Ovary (tissue), 9 donors: ENCODE measurements around the gene PCBP4. TPM values are rescaled to one million over a fixed set of nuclear protein-coding genes. Genes with fewer than 3 reads are reported as not detected.

Experiments used
- DNase-seq, 5 donors: peaks; one replicate each; pipeline ENCODE4 v3.0.0-alpha.2; 2019 to 2020
- H3K27ac ChIP-seq, 2 donors: fragments of 200-600 bp; one replicate each; pipeline versions ENCODE4 v1.5.1 to v1.8.0; 2019 to 2022
- H3K27me3 ChIP-seq: fragments of 200-600 bp; one replicate; pipeline ENCODE4 v1.8.0; 2022
- H3K36me3 ChIP-seq: fragments of 200-600 bp; sonication (generic); one replicate; pipeline ENCODE4 v1.5.1; 2019
- H3K4me1 ChIP-seq: one replicate; pipeline ENCODE4 v1.8.1; 2013; ENCODE audit warnings: mild to moderate bottlenecking, moderate library complexity; ENCODE audit not compliant: insufficient read depth
- H3K4me3 ChIP-seq: fragments of 200-600 bp; sonication (generic); one replicate; pipeline ENCODE4 v1.5.1; 2017
- H3K9me3 ChIP-seq, 2 donors: fragments of 200-600 bp in 1 of 2; sonication (generic) in 1 of 2; one replicate each; pipeline versions ENCODE4 v1.5.1 to v1.8.1; 2013 to 2019; ENCODE audit warnings: mild to moderate bottlenecking in 1 of 2, moderate library complexity in 1 of 2
- EP300 ChIP-seq: sonication (generic); formaldehyde crosslinking; IDR thresholded peaks from one replicate; pipeline ENCODE4 v1.6.1; 2017; ENCODE audit warnings: antibody characterized with exemption
- POLR2A ChIP-seq: fragments of 450-650 bp; IDR thresholded peaks from one replicate; pipeline ENCODE4 v1.6.1; 2017; ENCODE audit warnings: antibody characterized with exemption, mild to moderate bottlenecking, moderate library complexity
- WGBS, 3 donors: extraction: QIAGEN DNeasy Blood & Tissue Kit in 1 of 3; methylation state at CpG; one replicate each; pipeline versions ENCODE4 v1.1.5 to v1.1.7; 2013 to 2017; 5-methylcytosine and 5-hydroxymethylcytosine counted together
- intact Hi-C, 4 donors: fragments of 100-400 bp; cut with DNase I; formaldehyde crosslinking; loops; one replicate each; pipeline versions ENCODE4 v1.11.0 to v1.15.1; 2022 to 2023
- polyA plus RNA-seq, 2 donors: library from polyadenylated mRNA; stranded (reverse); fragments of 200-250 nt in 1 of 2; fragments of 350-450 nt in 1 of 2; fragmentation: Illumina TruSeq in 1 of 2; extraction: RNeasy Lipid Tissue Mini Kit (QIAGEN cat#74804) in 1 of 2; gene quantifications; one replicate each; pipeline ENCODE4 v1.2.3, GENCODE V29; 2013 to 2014
- total RNA-seq, 7 donors: library from RNA; depleted of rRNA in 2 of 7; stranded (reverse); fragments of >200 nt in 2 of 7; fragmentation: NEBNext Ultra II Directional in 3 of 7; extraction: Animal tissue kit (Norgen Biotek cat#: 25700) in 3 of 7; gene quantifications; one replicate each; pipeline versions ENCODE4 v1.1.0 to v1.2.4, GENCODE V29; 2016 to 2023
- TF ChIP-seq, protein P1 (sequence below), 3 donors: fragments of 450-650 bp in 2 of 3; fragments of 200-600 bp in 1 of 3; IDR thresholded peaks; one replicate each; pipeline versions ENCODE4 v1.5.1 to v1.8.0; 2016 to 2022; ENCODE audit warnings: antibody characterized with exemption in 3 of 3, mild to moderate bottlenecking in 1 of 3
- donor health status: DM: no; HTN: no; CAD: no; lungs with moderate emphysema.
- donor health status: DM: no; HTN: no; CAD: no.
- donor health status: Bipolar disorder and iron deficiency.
- donor health status: DM: yes; HTN: yes; CAD: no.
- donor health status: DM: no; HTN: no; CAD: no.
- donor health status: DM: yes; HTN: yes; CAD: no.

Gene PCBP4
- total and polyA plus RNA-seq, 9 donors = 4.5 to 83.3 (median 44.0) TPM

DNA sequence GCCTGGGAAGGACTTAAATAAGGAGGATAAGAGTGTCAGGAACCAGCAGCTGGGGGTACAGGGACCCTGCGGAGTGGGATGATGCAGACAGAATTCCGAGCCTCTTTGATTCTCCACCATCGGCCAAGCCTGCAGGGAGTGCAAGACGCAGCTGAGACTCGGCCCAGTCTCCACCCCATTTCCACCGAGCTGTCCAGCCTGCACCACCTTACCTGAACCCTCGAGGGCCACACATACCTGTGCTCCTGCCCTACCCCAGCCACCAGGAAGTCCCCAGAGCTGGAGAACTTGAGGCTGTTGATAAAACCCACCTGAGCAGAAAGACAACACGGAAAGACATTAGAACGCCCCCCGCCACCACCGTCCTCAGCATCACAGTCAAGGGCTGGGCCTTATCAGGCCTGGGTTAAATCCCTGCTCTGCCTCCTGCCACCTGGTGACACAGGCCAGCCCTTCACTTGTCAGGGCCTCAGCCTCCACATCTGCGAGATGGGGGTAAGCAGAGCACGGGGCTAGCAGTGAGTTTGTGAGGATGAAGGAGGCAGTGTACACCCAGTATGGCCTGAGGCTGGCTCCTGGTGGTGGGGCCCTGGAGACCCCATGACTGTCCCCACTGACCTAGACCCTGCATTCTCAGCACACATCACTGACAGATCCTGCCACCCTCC is 33.6 kb downstream of the PCBP4 start:
- Histone ChIP-seq H3K4me3 (no peak overlapping the region), H3K9me3 (no peaks in the 10 kb centered on the region), H3K27me3 (no peaks in the 10 kb centered on the region), H3K27ac (no peak overlapping the region), H3K36me3 (no peaks in the 10 kb centered on the region), H3K4me1 (no peaks in the 10 kb centered on the region)
- 90 to 92% (median 91%) methylated on average over 13 of the region's 13 CpGs for WGBS, 3 donors
- TF ChIP-seq EP300 = no peak
- no peak for TF ChIP-seq POLR2A
- TF ChIP-seq, protein P1, sequence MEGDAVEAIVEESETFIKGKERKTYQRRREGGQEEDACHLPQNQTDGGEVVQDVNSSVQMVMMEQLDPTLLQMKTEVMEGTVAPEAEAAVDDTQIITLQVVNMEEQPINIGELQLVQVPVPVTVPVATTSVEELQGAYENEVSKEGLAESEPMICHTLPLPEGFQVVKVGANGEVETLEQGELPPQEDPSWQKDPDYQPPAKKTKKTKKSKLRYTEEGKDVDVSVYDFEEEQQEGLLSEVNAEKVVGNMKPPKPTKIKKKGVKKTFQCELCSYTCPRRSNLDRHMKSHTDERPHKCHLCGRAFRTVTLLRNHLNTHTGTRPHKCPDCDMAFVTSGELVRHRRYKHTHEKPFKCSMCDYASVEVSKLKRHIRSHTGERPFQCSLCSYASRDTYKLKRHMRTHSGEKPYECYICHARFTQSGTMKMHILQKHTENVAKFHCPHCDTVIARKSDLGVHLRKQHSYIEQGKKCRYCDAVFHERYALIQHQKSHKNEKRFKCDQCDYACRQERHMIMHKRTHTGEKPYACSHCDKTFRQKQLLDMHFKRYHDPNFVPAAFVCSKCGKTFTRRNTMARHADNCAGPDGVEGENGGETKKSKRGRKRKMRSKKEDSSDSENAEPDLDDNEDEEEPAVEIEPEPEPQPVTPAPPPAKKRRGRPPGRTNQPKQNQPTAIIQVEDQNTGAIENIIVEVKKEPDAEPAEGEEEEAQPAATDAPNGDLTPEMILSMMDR (IDR thresholded peaks at IDR 0.05) = no peak
- intact Hi-C loops = no loop called here
- no peak for DNase-seq

GRCh38 chr3:51932471-51933370 is 34.5 kb downstream of the PCBP4 start:
- Histone ChIP-seq H3K4me1 (no peaks in the 10 kb centered on the region), H3K9me3 (no peaks in the 10 kb centered on the region), H3K36me3 (no peaks in the 10 kb centered on the region), H3K27ac (no peak overlapping the region), H3K27me3 (no peaks in the 10 kb centered on the region), H3K4me3 (no peak overlapping the region)
- no peak for DNase-seq
- 90 to 92% (median 91%) methylated on average over 15 of the region's 15 CpGs for WGBS, 3 donors
- TF ChIP-seq, protein P1 (IDR thresholded peaks at IDR 0.05) = no peak
- TF ChIP-seq EP300 = no peak
- no peak for TF ChIP-seq POLR2A
- intact Hi-C loops = no loop called here

DNA sequence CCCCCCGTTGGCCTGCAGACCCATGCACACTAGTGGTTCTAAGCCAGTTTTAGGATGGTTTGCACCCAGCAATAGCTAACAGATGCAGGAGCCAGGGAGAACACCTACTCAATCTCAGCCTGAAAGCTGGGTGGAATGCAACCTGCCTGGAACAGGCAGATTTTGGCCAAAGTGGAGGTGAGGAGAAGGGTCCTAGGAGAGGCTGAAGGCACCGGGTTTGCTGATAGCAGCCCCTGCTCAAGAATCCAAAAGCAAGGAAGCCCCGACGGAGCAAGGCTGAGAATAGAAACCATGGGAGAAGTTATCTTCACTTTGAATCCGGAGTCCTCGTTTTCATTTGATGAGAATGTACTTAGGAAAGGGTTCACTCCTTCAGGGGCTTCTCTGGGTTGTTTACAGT is 35.5 kb downstream of the PCBP4 start:
- Histone ChIP-seq H3K4me3 (no peak overlapping the region), H3K4me1 (no peaks in the 10 kb centered on the region), H3K27ac (no peak overlapping the region), H3K9me3 (no peaks in the 10 kb centered on the region), H3K36me3 (no peaks in the 10 kb centered on the region), H3K27me3 (no peaks in the 10 kb centered on the region)
- intact Hi-C loops = no loop called here
- WGBS, 3 donors = 89 to 94% (median 90%) methylated on average over 6 of the region's 6 CpGs
- no peak for DNase-seq
- no peak for TF ChIP-seq EP300
- TF ChIP-seq, protein P1 (IDR thresholded peaks at IDR 0.05) = no peak
- TF ChIP-seq POLR2A = no peak

DNA sequence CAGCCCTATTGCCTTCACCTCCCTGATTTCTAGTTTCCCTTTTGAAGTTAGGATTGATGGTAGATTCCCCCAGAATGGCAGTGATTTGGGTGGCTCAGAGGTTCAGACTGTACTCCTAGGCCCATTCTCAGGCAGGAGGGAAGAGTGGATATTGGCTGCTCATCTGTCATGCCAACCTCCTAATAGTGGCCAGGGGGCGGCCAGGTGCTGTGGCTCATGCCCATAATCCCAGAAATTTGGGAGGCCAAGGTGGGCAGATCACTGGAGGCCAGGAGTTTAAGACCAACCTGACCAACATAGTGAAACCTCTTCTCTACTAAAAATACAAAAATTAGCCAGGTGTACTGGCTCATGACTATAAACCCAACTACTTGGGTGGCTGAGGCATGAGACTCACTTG is 36.8 kb downstream of the PCBP4 start:
- intact Hi-C loops = no loop called here
- no peak overlapping the region for H3K4me3 ChIP-seq
- no peak for DNase-seq
- WGBS, 3 donors = 100% methylated on average over 1 of the region's 1 CpG
- H3K9me3 ChIP-seq = no peaks in the 10 kb centered on the region
- H3K36me3 ChIP-seq = no peaks in the 10 kb centered on the region
- H3K27me3 ChIP-seq = no peaks in the 10 kb centered on the region
- TF ChIP-seq, protein P1 (IDR thresholded peaks at IDR 0.05) = no peak
- TF ChIP-seq EP300 (no peak), POLR2A (no peak)
- H3K4me1 ChIP-seq = no peaks in the 10 kb centered on the region
- H3K27ac ChIP-seq = no peak overlapping the region
